ENCODE results near the gene HCFC1R1.

Gene HCFC1R1

DNA sequence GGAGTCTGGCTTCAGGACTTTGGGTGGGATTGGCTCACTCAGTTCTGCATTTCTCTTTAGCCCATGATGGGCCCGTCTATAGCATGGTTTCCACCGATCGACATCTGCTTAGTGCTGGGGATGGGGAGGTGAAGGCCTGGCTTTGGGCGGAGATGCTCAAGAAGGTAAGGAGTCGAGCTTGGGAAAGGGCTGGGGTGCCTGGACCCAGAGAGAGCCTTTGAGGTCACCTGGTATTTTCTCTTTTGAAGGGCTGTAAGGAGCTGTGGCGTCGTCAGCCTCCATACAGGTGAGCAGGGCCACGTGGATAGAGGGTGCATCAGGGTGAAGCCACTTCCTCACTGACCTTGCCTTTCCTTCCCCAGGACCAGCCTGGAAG is 2.2 kb upstream of the HCFC1R1 start:
- H3K9me3 ChIP-seq (ENCODE audit: control insufficient read depth, insufficient read depth, low read depth, low read length): no peaks in the 10 kb centered on the region
- H3K36me3 ChIP-seq (ENCODE audit: control insufficient read depth in 2 of 2, insufficient read depth in 1 of 2, low read length in 2 of 2): peaks cover 0 to 22% of the 10 kb centered on the region in 2 experiments; a peak in 1 of 3 replicates
- no peak overlapping the region for H3K4me3 ChIP-seq (ENCODE audit: low read depth, low read length)
- H3K27ac ChIP-seq (ENCODE audit: extremely low read depth, low read depth, low read length): no peak overlapping the region
- ChIA-PET CTCF (interaction anchor here (1.0 kb wide), 1 partner anchor 22 kb away, joined by 5 read pairs; no protein-coding TSS in a partner anchor), POLR2A (interaction anchor here (11.9 kb wide), 1 partner anchor 21 kb away, joined by 247 read pairs; no protein-coding TSS in a partner anchor)
- TF ChIP-seq, protein P1, sequence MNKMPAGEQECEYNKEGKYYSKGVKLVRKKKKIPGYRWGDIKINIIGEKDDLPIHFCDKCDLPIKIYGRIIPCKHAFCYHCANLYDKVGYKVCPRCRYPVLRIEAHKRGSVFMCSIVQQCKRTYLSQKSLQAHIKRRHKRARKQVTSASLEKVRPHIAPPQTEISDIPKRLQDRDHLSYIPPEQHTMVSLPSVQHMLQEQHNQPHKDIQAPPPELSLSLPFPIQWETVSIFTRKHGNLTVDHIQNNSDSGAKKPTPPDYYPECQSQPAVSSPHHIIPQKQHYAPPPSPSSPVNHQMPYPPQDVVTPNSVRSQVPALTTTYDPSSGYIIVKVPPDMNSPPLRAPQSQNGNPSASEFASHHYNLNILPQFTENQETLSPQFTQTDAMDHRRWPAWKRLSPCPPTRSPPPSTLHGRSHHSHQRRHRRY (tag by site-specific recombination; IDR thresholded peaks at IDR 0.05): no peak
- TF ChIP-seq ZNF830 (tag by site-specific recombination; IDR thresholded peaks at IDR 0.05; ENCODE audit: low read depth) (no peak), ZNF16 (tag by site-specific recombination; IDR thresholded peaks at IDR 0.05; ENCODE audit: low read depth) (no peak), ZNF394 (tag by site-specific recombination; IDR thresholded peaks at IDR 0.05; ENCODE audit: borderline replicate concordance) (no peak), ZNF24 (tag by site-specific recombination; IDR thresholded peaks at IDR 0.05) (no peak), YY1 (tag by site-specific recombination; IDR thresholded peaks at IDR 0.05) (no peak), ZFP37 (tag by site-specific recombination; IDR thresholded peaks at IDR 0.05) (no peak), ZNF175 (tag by site-specific recombination; IDR thresholded peaks at IDR 0.05) (no peak), ZFP69B (tag by site-specific recombination; IDR thresholded peaks at IDR 0.05) (no peak), HOXA7 (CRISPR knock-in tag; IDR thresholded peaks at IDR 0.05; ENCODE audit: borderline replicate concordance) (no peak), ZNF248 (tag by site-specific recombination; IDR thresholded peaks at IDR 0.05) (no peak), HOXD13 (CRISPR knock-in tag; IDR thresholded peaks at IDR 0.05; ENCODE audit: borderline replicate concordance) (no peak), SCRT2 (tag by site-specific recombination; IDR thresholded peaks at IDR 0.05) (no peak)
- TF ChIP-seq, protein P2, sequence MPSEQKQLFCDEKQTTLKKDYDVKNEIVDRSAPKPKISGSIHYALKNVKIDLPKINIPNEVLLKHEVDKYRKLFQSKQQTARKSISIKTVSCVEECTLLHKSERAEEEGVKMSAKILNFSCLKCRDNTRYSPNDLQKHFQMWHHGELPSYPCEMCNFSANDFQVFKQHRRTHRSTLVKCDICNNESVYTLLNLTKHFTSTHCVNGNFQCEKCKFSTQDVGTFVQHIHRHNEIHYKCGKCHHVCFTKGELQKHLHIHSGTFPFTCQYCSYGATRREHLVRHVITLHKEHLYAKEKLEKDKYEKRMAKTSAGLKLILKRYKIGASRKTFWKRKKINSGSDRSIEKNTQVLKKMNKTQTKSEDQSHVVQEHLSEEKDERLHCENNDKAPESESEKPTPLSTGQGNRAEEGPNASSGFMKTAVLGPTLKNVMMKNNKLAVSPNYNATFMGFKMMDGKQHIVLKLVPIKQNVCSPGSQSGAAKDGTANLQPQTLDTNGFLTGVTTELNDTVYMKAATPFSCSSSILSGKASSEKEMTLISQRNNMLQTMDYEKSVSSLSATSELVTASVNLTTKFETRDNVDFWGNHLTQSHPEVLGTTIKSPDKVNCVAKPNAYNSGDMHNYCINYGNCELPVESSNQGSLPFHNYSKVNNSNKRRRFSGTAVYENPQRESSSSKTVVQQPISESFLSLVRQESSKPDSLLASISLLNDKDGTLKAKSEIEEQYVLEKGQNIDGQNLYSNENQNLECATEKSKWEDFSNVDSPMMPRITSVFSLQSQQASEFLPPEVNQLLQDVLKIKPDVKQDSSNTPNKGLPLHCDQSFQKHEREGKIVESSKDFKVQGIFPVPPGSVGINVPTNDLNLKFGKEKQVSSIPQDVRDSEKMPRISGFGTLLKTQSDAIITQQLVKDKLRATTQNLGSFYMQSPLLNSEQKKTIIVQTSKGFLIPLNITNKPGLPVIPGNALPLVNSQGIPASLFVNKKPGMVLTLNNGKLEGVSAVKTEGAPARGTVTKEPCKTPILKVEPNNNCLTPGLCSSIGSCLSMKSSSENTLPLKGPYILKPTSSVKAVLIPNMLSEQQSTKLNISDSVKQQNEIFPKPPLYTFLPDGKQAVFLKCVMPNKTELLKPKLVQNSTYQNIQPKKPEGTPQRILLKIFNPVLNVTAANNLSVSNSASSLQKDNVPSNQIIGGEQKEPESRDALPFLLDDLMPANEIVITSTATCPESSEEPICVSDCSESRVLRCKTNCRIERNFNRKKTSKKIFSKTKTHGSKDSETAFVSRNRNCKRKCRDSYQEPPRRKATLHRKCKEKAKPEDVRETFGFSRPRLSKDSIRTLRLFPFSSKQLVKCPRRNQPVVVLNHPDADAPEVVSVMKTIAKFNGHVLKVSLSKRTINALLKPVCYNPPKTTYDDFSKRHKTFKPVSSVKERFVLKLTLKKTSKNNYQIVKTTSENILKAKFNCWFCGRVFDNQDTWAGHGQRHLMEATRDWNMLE (tag by site-specific recombination; conservative IDR thresholded peaks at IDR 0.05; ENCODE audit: low read depth): no peak
- TF ChIP-seq, protein P3, sequence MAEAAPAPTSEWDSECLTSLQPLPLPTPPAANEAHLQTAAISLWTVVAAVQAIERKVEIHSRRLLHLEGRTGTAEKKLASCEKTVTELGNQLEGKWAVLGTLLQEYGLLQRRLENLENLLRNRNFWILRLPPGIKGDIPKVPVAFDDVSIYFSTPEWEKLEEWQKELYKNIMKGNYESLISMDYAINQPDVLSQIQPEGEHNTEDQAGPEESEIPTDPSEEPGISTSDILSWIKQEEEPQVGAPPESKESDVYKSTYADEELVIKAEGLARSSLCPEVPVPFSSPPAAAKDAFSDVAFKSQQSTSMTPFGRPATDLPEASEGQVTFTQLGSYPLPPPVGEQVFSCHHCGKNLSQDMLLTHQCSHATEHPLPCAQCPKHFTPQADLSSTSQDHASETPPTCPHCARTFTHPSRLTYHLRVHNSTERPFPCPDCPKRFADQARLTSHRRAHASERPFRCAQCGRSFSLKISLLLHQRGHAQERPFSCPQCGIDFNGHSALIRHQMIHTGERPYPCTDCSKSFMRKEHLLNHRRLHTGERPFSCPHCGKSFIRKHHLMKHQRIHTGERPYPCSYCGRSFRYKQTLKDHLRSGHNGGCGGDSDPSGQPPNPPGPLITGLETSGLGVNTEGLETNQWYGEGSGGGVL (tag by site-specific recombination; IDR thresholded peaks at IDR 0.05): no peak
- TF ChIP-seq, protein P4, sequence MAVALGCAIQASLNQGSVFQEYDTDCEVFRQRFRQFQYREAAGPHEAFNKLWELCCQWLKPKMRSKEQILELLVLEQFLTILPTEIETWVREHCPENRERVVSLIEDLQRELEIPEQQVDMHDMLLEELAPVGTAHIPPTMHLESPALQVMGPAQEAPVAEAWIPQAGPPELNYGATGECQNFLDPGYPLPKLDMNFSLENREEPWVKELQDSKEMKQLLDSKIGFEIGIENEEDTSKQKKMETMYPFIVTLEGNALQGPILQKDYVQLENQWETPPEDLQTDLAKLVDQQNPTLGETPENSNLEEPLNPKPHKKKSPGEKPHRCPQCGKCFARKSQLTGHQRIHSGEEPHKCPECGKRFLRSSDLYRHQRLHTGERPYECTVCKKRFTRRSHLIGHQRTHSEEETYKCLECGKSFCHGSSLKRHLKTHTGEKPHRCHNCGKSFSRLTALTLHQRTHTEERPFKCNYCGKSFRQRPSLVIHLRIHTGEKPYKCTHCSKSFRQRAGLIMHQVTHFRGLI (tag by site-specific recombination; IDR thresholded peaks at IDR 0.05): no peak
- peaks cover 24% of the 10 kb centered on the region for H3K4me1 ChIP-seq (ENCODE audit: control insufficient read depth, insufficient read depth, low read length)

All from HEK293 (cell line).